HG03045 (cell line): ENCODE measurements around the gene RBM33.
A peak's percentile ranks its signal among the peaks of the same experiment; 100 is the strongest.
"Not testable (repeated sequence)": the region's sequence is repeated elsewhere in the genome, so short reads cannot be mapped to it uniquely, and the experiment has no call there.

ENCODE experiments used
- ATAC-seq: cut with Tn5 transposase; IDR thresholded peaks from one replicate; pipeline ENCODE4 v1.9.1; 2021; ENCODE audit warnings: mild to moderate bottlenecking, moderate library complexity; ENCODE audit not compliant: unreplicated experiment

RBM33 gene

DNA sequence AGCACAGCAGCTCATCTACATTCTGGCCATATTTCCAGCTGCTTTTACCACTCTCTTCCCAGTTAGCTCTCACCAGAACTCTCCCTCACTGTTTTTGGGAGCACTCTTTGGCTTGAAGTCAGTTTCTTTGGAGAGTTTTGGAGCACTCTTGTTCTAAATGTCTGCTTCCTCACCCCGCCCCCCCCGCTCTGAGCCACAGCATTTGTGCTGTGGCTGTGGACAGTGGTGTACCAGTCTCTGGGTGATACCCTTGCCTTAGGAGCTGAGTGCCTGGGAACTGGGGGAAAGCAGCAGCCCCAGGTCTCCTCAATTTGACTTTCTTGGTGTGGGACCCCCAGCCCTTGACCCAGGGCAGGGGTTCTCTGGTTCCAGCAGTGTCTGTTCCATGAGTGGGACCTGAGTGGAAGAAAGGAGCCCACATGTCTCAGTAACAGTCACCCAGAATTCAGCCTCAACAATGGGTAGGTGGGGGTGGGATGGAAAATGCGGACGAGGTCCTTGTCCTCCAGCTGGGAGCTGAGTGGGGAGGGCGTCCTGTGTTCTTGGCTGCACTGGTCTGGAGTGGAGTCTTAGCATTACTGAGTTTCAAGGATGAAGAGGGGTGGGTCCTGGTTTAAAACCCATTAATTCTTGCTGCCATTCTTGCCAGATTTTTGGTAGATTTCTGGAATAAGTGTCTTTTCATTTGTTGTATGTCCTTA lies 18.0 kb downstream of the RBM33 start:
- ATAC-seq = no peak

DNA sequence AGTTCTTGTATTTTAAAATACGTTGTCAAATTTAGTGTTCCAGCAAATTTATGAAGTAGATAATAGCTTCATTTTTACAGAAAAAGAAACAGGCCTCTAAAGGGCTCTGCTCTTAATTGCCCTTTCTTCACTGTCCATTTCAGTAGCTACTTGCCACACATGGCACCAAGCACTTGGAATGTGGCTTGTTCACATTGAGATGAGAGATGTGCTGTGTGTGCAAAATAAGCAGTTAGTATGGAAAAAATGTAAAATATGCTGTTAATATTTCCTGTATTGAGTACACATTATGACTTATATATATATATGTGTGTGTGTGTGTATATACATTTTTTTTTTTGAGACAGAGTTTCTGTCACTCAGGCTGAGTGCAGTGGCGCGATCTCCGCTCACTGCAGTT lies 19.5 kb downstream of the RBM33 start:
- no peak for ATAC-seq

DNA sequence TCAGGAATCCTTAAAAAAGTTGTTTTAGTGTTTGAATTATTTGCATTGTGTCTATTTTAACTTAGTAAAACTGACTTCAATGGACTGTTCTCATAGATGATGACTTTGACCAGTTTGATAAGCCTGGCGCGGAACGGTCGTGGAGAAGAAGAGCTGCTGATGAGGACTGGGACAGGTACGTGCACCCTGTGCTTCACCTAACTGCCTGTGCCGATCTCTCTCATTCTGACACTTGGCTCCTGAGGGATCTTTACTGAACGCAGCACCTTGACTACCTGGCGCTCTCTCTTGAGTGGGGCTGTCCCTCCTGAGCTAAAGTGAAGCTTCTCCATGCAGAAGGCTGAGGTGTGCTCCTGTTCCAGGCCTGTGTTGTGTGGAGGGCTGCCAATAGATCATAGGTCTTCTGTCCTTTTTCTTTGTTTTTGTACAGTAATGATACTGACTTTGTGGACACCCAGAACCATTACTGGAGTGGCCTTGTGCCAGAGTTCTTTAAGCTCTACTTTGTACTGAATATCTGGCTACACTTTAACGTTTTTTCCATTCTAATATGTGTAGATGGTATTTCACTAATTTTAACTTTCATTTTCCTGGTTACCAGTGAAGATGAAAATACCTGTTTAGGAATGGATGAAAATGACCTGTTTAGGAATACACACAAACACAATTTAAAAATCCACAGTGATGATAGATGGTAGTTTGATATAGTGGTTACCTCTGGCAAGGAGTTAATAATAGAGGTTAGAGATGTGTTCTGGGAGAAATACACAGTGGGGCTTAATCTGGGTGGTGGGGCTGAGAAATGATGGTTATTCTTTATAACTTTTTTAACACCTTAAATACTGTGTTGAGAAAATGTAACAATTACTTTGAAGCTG lies 20.9 kb downstream of the RBM33 start:
- no peak for ATAC-seq

DNA sequence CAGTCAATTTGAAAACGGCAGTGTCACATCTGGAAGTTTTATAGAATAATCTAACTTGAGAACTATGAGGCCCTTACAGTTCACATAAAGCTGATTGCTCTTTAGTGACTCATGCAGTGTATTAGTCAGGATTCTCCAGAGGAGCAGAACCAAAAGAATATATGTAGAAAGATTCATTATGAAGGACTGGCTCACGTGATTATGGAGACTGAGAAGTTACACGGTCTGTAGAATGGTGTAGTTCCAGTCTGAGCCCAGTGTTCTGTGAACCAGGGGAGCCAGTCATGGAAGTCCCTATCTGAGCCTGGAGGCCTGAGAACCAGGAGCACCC lies 21.5 kb downstream of the RBM33 start:
- no peak for ATAC-seq

DNA sequence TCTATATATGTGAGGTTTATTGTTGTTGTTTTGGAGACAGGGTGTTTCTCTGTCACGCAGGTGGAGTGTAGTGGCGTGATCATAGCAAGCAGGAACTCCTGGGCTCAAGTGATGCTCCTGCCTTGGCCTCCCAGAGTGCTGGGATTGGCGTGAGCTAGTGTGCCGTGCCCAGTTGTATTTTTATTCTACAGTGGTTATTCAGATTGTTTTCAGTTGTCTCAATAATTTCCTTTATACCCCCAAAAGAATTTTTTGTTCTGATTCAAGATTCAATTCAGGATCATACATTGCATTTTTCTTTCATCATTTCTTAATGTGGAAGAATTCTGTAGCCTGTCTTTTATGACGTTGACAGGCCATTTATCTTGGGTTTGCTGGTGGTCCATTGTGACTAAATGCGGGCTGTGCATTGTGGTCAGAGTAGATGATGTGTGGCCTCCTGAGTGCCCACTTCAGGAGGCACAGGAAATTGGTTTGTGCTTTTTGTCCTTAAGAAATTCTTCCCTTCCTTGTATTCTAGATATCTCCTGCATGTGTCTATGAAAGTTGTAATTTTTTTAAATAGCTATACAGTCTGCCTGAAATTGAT lies 22.9 kb downstream of the RBM33 start:
- ATAC-seq = no peak

DNA sequence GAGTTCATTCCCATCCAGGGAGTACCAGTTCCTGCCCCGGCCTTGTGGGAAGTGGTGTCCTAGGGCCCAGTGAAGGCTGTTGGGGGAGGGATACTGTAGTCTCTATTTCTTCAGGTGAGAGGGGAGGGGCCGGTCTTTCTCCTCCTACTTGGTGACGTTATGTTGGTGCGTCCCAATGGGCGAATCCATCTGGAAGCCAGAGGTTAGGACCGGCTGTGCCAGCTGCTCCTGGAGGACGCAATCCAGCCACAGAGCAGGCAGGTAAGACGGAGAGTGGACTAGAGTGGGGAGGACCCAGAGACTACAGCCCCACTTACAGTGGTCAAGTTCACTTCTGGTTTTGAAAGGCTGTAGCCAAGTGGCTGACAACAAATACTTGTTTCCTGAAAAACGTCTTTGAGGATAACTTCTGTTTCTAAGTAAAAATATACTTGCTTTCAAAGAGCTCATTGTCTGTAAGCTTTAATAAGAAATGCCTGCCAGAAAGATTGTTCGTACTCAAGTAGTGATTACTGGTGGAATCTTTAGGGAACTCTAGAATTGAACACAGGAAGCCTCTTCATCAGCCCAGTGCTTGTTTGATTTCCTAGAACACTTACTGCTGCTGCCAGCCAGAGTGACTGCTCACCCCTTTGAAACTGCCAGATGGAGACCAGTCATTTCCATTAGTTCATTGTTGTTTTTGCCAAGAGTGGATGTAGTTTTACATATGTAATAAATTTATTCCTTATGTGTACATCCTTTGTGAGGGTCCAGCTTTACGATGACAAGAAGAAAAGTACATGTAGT lies 25.4 kb downstream of the RBM33 start:
- ATAC-seq = no peak

DNA sequence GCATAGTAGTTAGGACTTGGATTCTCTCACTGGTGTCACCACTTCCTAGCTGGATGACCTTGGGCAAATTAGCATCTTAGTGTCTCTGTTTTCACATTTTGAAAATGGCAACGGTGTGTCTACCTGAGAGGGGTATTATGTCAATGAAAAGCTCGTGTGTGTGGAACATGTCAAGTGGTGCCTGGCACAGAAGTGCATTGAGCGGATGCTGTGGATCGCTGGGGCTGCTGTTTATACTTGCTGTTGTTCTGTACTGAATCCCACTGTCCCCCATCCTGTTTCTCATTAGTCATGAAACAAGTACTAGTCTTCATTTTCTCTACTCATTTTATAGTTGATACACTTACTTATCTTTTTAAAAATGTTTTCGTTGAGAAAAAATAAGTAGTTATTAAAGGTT lies 26.1 kb downstream of the RBM33 start:
- ATAC-seq = no peak

DNA sequence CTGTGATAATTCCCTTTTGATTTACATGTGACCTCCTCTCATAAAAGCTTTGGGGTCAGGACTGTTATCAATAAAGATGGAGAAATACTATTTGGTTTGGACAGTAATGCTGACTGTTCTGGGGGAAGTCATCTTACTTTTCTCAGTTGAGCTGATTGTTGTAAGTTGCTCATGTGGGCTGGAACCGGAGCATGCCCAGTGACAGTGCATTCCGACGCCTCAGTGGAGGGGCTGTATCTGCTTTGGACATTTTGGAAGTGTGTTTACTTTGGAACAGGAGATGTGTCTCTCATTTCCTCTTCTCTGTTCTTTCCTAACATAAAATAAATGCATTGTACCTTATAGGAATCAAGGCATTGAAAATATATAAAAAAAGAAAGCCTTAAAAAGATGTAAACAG lies 30.1 kb downstream of the RBM33 start:
- no peak for ATAC-seq

DNA sequence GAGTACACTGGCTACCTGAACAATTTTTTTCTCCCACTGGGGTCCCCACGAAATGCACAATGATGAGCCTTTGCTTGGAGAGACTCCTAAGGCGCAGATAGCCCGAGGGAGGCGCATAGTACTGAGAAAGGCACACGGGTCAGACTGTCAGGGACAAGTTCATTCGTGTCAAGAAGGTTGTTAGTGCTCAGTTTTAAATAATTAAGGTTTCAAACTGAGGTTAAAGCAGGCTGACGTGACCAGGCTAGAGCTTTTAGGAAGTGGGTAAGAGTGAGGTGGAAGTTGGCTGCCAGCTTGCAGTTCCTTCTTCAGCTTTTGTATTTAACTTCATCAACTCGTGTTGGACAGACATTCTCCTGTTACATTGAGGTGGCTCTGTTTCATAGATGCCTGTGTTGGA lies 31.6 kb downstream of the RBM33 start:
- no peak for ATAC-seq

DNA sequence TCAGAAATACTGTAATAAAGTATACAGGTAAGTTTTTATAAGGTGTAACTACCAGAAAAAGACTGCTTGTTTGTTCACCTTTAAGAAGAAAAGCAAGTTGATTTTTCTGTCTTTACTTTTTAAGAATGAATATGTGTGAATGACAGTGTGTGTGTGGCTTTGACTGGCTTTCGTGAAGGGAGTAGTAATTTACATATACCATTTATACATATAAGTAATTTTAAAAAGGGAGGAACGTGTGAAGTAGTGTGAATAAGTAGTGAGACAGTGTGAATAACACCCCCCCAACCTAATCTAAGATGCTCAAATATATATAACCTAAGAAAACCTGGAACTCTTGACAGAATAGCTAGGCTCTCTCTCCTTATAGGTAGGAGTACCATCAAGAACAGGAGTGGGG lies 33.2 kb downstream of the RBM33 start:
- ATAC-seq = no peak

DNA sequence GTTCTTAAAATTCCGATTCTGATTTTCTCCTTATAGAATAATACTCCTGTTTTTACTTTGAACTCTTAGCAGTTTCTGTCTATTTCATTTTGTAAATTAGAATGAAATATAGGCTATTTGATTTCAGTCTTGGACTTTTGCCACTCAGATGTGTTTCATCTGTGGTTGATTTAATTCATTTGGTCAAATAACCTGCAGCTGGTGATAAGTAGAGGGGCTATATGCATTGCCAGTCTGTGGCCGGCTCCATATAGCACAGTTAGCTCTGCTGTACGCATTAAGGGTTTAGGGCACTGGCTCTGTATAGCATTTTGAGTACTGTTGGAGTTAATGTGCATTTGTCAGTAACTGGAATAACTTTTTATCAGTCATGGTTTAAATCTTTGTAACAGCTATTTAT lies 35.7 kb downstream of the RBM33 start:
- no peak for ATAC-seq

DNA sequence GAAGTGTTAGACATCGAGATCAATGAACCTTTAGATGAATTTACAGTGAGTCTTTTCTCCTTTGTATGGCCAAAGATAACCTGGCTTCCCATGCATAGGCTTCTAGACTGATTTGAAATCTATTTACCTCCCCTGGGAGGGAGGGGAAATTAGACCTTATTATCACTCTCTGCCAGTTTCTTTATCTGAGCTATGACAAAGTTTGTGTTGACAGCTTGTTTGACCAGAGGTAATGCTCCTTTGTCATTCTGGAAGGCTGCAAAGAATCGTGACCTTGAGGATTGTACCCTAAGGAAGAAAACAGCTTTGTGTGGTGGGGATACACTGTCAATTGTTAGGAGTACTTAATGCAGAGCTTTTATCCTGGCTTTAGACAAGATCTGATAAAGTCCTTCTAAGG lies 36.4 kb downstream of the RBM33 start:
- ATAC-seq = no peak

DNA sequence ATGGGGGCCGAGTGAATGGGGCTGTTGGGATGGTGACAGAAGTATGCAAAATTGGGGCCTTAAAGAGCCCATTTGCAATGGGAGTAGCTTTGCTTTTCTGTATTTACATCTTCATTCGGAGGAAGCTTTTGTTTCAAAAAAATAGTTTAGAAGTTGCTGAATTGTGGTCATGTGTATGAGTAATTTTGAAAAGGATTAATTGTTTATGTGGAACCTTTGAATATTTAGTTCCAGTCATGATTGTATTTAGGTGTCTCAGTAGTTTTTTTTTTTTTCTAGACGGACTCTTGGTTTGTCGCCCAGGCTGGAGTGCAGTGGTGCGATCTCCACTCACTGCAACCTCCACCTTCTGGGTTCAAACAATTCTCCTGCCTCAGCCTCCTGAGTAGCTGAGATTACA lies 37.2 kb downstream of the RBM33 start:
- no peak for ATAC-seq

DNA sequence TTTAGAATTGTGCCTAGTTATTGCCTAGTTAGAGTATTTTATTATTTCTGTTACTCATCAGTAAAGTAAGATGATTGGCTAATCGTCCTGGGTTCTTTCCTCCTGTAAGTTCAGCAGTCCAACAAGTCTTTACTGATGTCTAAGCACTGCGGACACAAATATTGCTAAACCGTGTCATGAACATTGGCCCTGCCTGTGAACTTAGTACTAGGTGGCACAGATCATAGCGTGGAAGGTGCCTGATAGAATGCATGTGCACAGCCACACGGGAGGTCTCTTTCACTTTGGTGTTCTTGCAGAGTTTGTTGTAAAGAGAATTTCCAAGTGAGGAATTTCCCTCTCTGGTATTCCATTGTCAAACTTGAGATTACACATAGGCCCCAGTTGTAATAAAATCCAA lies 38.0 kb downstream of the RBM33 start:
- ATAC-seq = no peak

DNA sequence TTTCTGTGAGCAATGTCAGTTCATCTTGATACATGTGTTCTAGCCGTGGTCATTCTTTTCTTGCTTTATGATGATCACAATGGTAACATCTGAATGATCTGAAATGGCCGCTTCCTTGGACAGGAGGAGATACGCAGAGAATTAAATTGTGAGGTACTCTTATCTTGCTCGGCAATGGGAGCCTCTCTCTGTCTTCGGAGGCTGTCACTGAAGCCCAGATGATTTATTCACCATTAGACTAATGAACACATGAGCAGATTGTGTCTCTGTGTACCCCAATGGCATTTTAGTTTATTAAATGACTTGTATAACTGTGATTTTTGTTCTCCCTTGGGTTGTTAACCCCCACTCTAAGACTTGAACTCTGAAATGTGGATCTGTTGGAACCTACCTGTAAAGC lies 38.6 kb downstream of the RBM33 start:
- no peak for ATAC-seq

DNA sequence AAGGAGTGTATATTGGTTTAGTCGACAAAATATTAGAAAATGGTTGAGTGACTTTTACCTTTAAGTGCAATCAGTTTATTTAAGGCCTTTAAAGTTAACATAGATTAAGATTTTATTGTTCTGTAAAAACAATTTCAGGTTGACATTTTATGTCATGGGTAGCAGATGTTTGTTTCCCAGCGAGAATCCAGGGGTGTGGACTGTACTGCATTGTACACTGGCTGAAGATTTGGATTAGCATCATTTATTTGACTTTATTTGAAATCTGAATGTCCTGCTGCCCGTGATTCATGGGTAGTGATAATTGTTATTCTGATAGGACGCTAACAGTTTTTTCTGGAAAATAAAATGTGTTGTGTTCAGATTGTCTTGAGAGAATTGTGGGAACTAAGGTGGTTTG lies 39.3 kb downstream of the RBM33 start:
- ATAC-seq = no peak

DNA sequence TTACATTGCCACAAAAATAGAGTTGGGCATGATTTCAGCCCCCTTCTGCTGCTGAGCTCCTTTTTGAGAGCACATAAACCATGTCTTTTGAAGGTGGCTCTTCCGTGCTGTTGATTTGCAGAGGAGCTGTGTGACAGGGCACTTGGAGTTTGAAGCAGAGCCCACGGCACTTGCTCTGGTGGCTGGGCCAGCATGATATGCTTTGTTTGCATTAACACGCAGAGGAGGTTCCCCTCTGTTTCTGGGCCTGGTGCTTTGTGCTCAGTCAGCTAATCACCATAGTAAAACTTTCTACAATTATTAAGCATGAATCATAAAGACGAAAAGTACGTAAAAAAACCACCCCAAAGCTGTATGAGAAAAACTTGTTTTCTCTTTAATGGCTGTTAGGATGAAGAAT lies 40.1 kb downstream of the RBM33 start:
- ATAC-seq = no peak

DNA sequence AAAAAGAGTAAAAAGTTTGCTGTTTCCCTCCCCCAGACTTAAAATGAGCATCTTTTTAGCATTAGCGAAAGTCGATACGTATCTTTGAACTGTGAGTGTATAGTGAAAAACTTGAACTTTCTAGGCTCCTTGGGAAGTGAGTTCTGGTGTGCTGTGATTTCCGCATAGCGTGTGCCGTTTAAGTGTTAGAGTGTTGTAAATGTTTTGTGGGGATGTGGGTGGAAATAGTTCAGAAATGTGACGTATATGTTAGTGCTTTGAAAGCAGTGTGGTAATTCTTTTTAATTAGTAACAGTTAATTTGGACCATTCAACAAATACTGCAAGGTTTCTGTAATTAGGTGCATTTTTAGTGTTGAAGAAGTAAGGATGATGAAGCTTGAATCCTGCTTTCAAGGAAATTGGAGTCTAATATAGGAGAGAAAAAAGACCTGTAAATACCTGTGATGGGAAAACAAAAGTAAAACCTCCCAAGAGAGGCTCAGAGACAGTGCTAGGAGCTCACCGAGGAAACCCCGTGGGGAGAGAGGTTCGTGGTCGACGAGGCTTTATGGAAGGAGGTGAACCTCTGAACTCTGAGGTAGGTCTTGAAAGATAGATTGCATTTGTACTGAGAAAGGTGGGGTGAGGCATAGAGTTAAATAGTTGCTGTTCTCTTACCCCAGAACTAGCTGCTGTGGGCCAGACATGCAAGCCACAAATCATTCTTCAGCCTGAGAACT lies 40.8 kb downstream of the RBM33 start:
- peak; percentile 53 for ATAC-seq

DNA sequence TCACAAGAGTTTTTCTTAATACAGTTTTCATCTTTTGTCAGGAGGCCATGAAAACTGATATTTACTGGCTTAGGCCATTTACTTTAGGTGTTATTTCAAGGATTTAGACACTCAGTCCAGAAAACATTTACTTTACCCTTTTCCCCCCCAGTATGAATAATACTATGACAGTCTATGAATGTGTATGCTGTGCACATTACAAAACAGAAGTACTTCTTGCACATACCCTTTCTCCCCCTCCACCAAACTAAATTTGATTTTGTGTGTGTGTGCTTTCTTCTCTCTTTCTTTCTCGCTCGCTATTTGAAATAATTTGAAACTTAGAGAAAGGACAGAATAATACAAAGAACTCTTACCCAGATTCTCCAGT lies 41.3 kb downstream of the RBM33 start:
- no peak for ATAC-seq

DNA sequence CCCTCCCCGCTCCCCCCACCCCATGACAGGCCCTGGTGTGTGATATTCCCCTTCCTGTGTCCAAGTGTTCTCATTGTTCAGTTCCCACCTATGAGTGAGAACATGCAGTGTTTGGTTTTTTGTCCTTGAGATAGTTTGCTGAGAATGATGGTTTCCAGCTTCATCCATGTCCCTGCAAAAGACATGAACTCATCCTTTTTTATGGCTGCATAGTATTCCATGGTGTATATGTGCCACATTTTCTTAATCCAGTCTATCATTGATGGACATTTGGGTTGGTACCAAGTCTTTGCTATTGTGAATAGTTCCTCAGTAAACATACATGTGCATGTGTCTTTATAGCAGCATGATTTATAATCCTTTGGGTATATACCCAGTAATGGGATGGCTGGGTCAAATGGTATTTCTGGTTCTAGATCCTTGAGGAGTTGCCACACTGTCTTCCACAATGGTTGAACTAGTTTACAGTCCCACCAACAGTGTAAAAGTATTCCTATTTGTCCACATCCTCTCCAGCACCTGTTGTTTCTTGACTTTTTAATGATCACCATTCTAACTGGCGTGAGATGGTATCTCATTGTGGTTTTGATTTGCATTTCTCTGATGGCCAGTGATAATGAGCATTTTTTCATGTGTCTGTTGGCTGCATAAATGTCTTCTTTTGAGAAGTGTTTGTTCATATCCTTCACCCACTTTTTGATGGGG lies 42.3 kb downstream of the RBM33 start:
- ATAC-seq = not testable (repeated sequence)
